ENCODE results near the gene RPS21. TPM values are rescaled to one million over a fixed set of nuclear protein-coding genes. Genes with fewer than 3 reads are reported as not detected.

Gene RPS21
- total and polyA plus RNA-seq, 8 donors = 239 to 7,615 (median 2,549) TPM

- intact Hi-C loops (cut with DNase I; ENCODE audit: low total_unique reads) = no loop called here
- TF ChIP-seq POLR2AphosphoS5 (IDR thresholded peaks at IDR 0.05) (no peak), EP300 (IDR thresholded peaks at IDR 0.05) (no peak), POLR2A (IDR thresholded peaks at IDR 0.05) (no peak)
- Histone ChIP-seq H3K36me3 (peaks cover 14 to 89% (median 83%) of the 10 kb centered on the region in 4 donors), H3K4me1 (peaks cover 8 to 24% (median 15%) of the 10 kb centered on the region in 4 donors), H3K9me3 (no peaks in the 10 kb centered on the region), H3K27me3 (no peaks in the 10 kb centered on the region), H3K27ac (no peak overlapping the region), H3K4me3 (no peak overlapping the region)
- DNase-seq = no peak
- WGBS, 5 donors = 85 to 91% (median 90%) methylated on average over 10 of the region's 10 CpGs
These were observed 5.1 kb downstream of the RPS21 start for GRCh38 chr20:62392077-62392418.

- 87 to 91% (median 89%) methylated on average over 19 to 21 of the region's 21 CpGs for WGBS, 5 donors
- Histone ChIP-seq H3K27me3 (no peaks in the 10 kb centered on the region), H3K36me3 (peaks cover 14 to 89% (median 83%) of the 10 kb centered on the region in 4 donors)
These were observed 5.9 kb downstream of the RPS21 start for GRCh38 chr20:62392621-62393334.

GRCh38 chr20:62393335-62393665, 6.4 kb downstream of the RPS21 start:
- TF ChIP-seq POLR2AphosphoS5 (IDR thresholded peaks at IDR 0.05) = no peak
- no peak for TF ChIP-seq EP300 (IDR thresholded peaks at IDR 0.05)
- TF ChIP-seq POLR2A (IDR thresholded peaks at IDR 0.05) = no peak
- TF ChIP-seq CTCF (IDR thresholded peaks at IDR 0.05) = no peak
- H3K9me3 ChIP-seq = no peaks in the 10 kb centered on the region
- peaks cover 13 to 87% (median 78%) of the 10 kb centered on the region in 4 donors for H3K36me3 ChIP-seq
- H3K27ac ChIP-seq = no peak overlapping the region
- DNase-seq = no peak
- no peaks in the 10 kb centered on the region for H3K27me3 ChIP-seq
- H3K4me1 ChIP-seq = peaks cover 0 to 14% (median 5%) of the 10 kb centered on the region in 4 donors
- intact Hi-C loops (cut with DNase I; ENCODE audit: low total_unique reads) = no loop called here
- WGBS, 5 donors = 72 to 84% (median 83%) methylated on average over 12 of the region's 12 CpGs
- H3K4me3 ChIP-seq = no peak overlapping the region

More at GRCh38 chr20:62392621-62393334, 5.9 kb downstream of the RPS21 start:
- TF ChIP-seq POLR2AphosphoS5 (IDR thresholded peaks at IDR 0.05) = no peak
- TF ChIP-seq CTCF (IDR thresholded peaks at IDR 0.05) = no peak
- no peak for TF ChIP-seq EP300 (IDR thresholded peaks at IDR 0.05)
- no peak for TF ChIP-seq POLR2A (IDR thresholded peaks at IDR 0.05)
- intact Hi-C loops (cut with DNase I; ENCODE audit: low total_unique reads) = no loop called here
- no peak for DNase-seq
- Histone ChIP-seq H3K27ac (no peak overlapping the region), H3K4me3 (no peak overlapping the region), H3K9me3 (no peaks in the 10 kb centered on the region), H3K4me1 (peaks cover 3 to 19% (median 10%) of the 10 kb centered on the region in 4 donors)

- WGBS, 5 donors = 90 to 95% (median 92%) methylated on average over 17 to 24 of the region's 24 CpGs
- no peaks in the 10 kb centered on the region for H3K9me3 ChIP-seq
- H3K4me1 ChIP-seq = peaks cover 0 to 9% (median under 1%) of the 10 kb centered on the region in 4 donors
- DNase-seq = no peak
- peaks cover 8 to 82% (median 72%) of the 10 kb centered on the region in 4 donors for H3K36me3 ChIP-seq
- TF ChIP-seq POLR2A (IDR thresholded peaks at IDR 0.05) (no peak), EP300 (IDR thresholded peaks at IDR 0.05) (no peak), POLR2AphosphoS5 (IDR thresholded peaks at IDR 0.05) (no peak), CTCF (IDR thresholded peaks at IDR 0.05) (no peak)
- no peak overlapping the region for H3K27ac ChIP-seq
- H3K27me3 ChIP-seq = no peaks in the 10 kb centered on the region
- H3K4me3 ChIP-seq = no peak overlapping the region
- intact Hi-C loops (cut with DNase I; ENCODE audit: low total_unique reads) = no loop called here
These were observed 6.9 kb downstream of the RPS21 start for GRCh38 chr20:62393830-62394229.
